Brain microvascular endothelial cell (primary cell): Measurements from ENCODE around the gene ADGRG1.

ENCODE experiments used
- DNase-seq: peaks from one replicate; pipeline ENCODE4 v3.0.0-alpha.2; 2020
- H3K27ac ChIP-seq: fragments of 250-450 bp; sonication (Bioruptor Pico); 2 replicates; pipeline ENCODE4 v1.5.1; 2020; ENCODE audit warnings: mild to moderate bottlenecking, moderate library complexity
- H3K27me3 ChIP-seq: fragments of 250-450 bp; sonication (Bioruptor Pico); replicated peaks from 2 replicates; pipeline ENCODE4 v1.5.1; 2020; ENCODE audit warnings: mild to moderate bottlenecking
- H3K36me3 ChIP-seq: fragments of 250-450 bp; sonication (Bioruptor Pico); replicated peaks from 2 replicates; pipeline ENCODE4 v1.5.1; 2020; ENCODE audit warnings: mild to moderate bottlenecking
- H3K4me3 ChIP-seq: 2 replicates; pipeline ENCODE4 v1.5.1; 2011; ENCODE audit warnings: low read depth, mild to moderate bottlenecking, control low read depth, low read length, moderate library complexity
- CTCF ChIP-seq: IDR thresholded peaks from 2 replicates; pipeline ENCODE4 v1.5.1; 2011; ENCODE audit warnings: low read depth, mild to moderate bottlenecking, moderate library complexity, low read length, control low read depth, inconsistent platforms; ENCODE audit errors: missing control alignments
- in situ Hi-C: cut with HindIII; loops from 2 replicates; pipeline ENCODE4 v1.10.0; 2017; ENCODE audit warnings: low sequenced_read_pairs, low pct_ligation_motif_present

The ADGRG1 gene

GRCh38 chr16:57683636-57684545 is 55.5 kb downstream of the ADGRG1 start:
- no peak for DNase-seq
- Histone ChIP-seq H3K27me3 (no peaks in the 10 kb centered on the region), H3K36me3 (no peaks in the 10 kb centered on the region), H3K4me3 (no peak overlapping the region), H3K27ac (no peak overlapping the region)
- no peak for TF ChIP-seq CTCF
- in situ Hi-C loops, result no loop called here

GRCh38 chr16:57684626-57685358 is 56.4 kb downstream of the ADGRG1 start:
- H3K36me3 ChIP-seq, result no peaks in the 10 kb centered on the region

GRCh38 chr16:57685633-57686032 is 57.2 kb downstream of the ADGRG1 start:
- no peak overlapping the region for H3K4me3 ChIP-seq
- H3K36me3 ChIP-seq, result no peaks in the 10 kb centered on the region
- TF ChIP-seq CTCF, result no peak
- DNase-seq, result no peak
- H3K27me3 ChIP-seq, result no peaks in the 10 kb centered on the region
- H3K27ac ChIP-seq, result no peak overlapping the region
- in situ Hi-C loops, result no loop called here

More at GRCh38 chr16:57684626-57685358, 56.4 kb downstream of the ADGRG1 start:
- TF ChIP-seq CTCF, result no peak
- Histone ChIP-seq H3K27me3 (no peaks in the 10 kb centered on the region), H3K27ac (no peak overlapping the region), H3K4me3 (no peak overlapping the region)
- in situ Hi-C loops, result no loop called here
- DNase-seq, result no peak

- no peak for DNase-seq
- Histone ChIP-seq H3K36me3 (no peaks in the 10 kb centered on the region), H3K4me3 (no peak overlapping the region), H3K27me3 (no peaks in the 10 kb centered on the region), H3K27ac (no peak overlapping the region)
- TF ChIP-seq CTCF, result no peak
- in situ Hi-C loops, result no loop called here
Measured at GRCh38 chr16:57686577-57686976, 58.1 kb downstream of the ADGRG1 start.

GRCh38 chr16:57687363-57687929 is 59.0 kb downstream of the ADGRG1 start:
- no peak overlapping the region for H3K27ac ChIP-seq
- H3K36me3 ChIP-seq, result no peaks in the 10 kb centered on the region
- in situ Hi-C loops, result no loop called here
- no peak for DNase-seq
- no peaks in the 10 kb centered on the region for H3K27me3 ChIP-seq
- TF ChIP-seq CTCF, result no peak
- H3K4me3 ChIP-seq, result no peak overlapping the region
